K562 (cell line): Measurements from ENCODE around the gene VTI1B. TPM values are rescaled to one million over a fixed set of nuclear protein-coding genes. Genes with fewer than 3 reads are reported as not detected.

ENCODE experiments used
- CHAMP1 ChIP-seq: fragments of 450-650 bp; IDR thresholded peaks from 2 replicates; pipeline ENCODE4 v1.6.1; 2016; ENCODE audit warnings: mild to moderate bottlenecking
- CLOCK ChIP-seq: fragments of 250-450 bp; sonication (Bioruptor Pico); IDR thresholded peaks from 2 replicates; pipeline ENCODE4 v1.4.0; 2020; ENCODE audit warnings: mild to moderate bottlenecking, moderate library complexity, borderline replicate concordance
- CXXC5 ChIP-seq: fragments of 250-450 bp; sonication (Bioruptor Pico); IDR thresholded peaks from 2 replicates; pipeline ENCODE4 v1.8.0; 2022; ENCODE audit warnings: inconsistent platforms, mild to moderate bottlenecking, moderate library complexity
- HDAC6 ChIP-seq: IDR thresholded peaks from 2 replicates; pipeline ENCODE4 v1.6.1; 2012; ENCODE audit warnings: low read depth, mild to moderate bottlenecking, control low read depth, inconsistent platforms, low read length, moderate library complexity
- ILK ChIP-seq: fragments of 450-650 bp; IDR thresholded peaks from 2 replicates; pipeline ENCODE4 v1.6.1; 2016; ENCODE audit warnings: missing genetic modification characterization, low read depth, mild to moderate bottlenecking, missing compliant biosample characterization, moderate library complexity, borderline replicate concordance
- JUND ChIP-seq, 2 experiments: IDR thresholded peaks; 2 replicates in 1 of 2; 3 replicates in 1 of 2; pipeline ENCODE4 v1.6.1; 2011; ENCODE audit warnings: borderline replicate concordance in 2 of 2, low read depth in 2 of 2, low read length in 2 of 2, improper control_type of control experiment in 1 of 2, missing biosample characterization in 1 of 2, missing genetic modification characterization in 1 of 2, missing genetic modification reagents in 1 of 2
- POLR2B ChIP-seq: fragments of 450-650 bp; IDR thresholded peaks from 2 replicates; pipeline ENCODE4 v1.6.1; 2018; ENCODE audit warnings: low read depth; ENCODE audit not compliant: partially characterized antibody
- RB1 ChIP-seq: fragments of 450-650 bp; IDR thresholded peaks from 2 replicates; pipeline ENCODE4 v1.6.1; 2017; ENCODE audit warnings: low read depth, mild to moderate bottlenecking
- RBBP5 ChIP-seq: fragments of 200-600 bp; sonication (generic); IDR thresholded peaks from 2 replicates; pipeline ENCODE4 v1.6.1; 2012; ENCODE audit warnings: borderline replicate concordance, mild to moderate bottlenecking, low read length, control low read depth, inconsistent platforms; ENCODE audit not compliant: insufficient read depth, poor library complexity, severe bottlenecking
- SIX5 ChIP-seq, 2 experiments: IDR thresholded peaks; 2 replicates each; pipeline ENCODE4 v1.6.1; 2011; ENCODE audit warnings: low read length in 2 of 2, borderline replicate concordance in 1 of 2, low read depth in 1 of 2, mild to moderate bottlenecking in 1 of 2, moderate library complexity in 1 of 2; ENCODE audit not compliant: insufficient read depth in 1 of 2
- SNAPC5 ChIP-seq: fragments of 250-450 bp; sonication (Bioruptor Pico); IDR thresholded peaks from 2 replicates; pipeline ENCODE4 v1.8.0; 2021; ENCODE audit warnings: moderate library complexity, mild to moderate bottlenecking, inconsistent platforms
- TBP ChIP-seq: optimal IDR thresholded peaks from 2 replicates; pipeline ENCODE3; 2011; ENCODE audit warnings: low read depth, low read length, improper control_type of control experiment
- ZNF12 ChIP-seq: sonication (generic); formaldehyde crosslinking; IDR thresholded peaks from 2 replicates; pipeline ENCODE4 v1.4.0; 2020; ENCODE audit warnings: mild to moderate bottlenecking, missing genetic modification reagents
- ZNF347 ChIP-seq: fragments of 450-650 bp; formaldehyde crosslinking; IDR thresholded peaks from 2 replicates; pipeline ENCODE4 v1.4.0; 2020; ENCODE audit warnings: low read depth, mild to moderate bottlenecking, moderate library complexity
- ZNF583 ChIP-seq: fragments of 250-450 bp; sonication (Bioruptor Pico); IDR thresholded peaks from 2 replicates; pipeline ENCODE4 v1.4.0; 2020
- polyA plus RNA-seq, 8 experiments: library from polyadenylated mRNA; depleted of rRNA in 4 of 8; stranded (reverse) in 5 of 8; unstranded in 3 of 8; fragments of >200 nt; fragmentation: Nextera tagmentation in 2 of 8; fragmentation: Illumina TruSeq in 1 of 8; extraction: Ambion mirVana in 2 of 8; extraction: Trizol in 1 of 8; gene quantifications; 2 replicates each; pipeline versions ENCODE4 v1.2.1 to v1.2.3, GENCODE V29; 2011 to 2014; ENCODE audit warnings: inconsistent platforms in 1 of 8, missing spikeins in 1 of 8
- total RNA-seq, 7 experiments: library from RNA; depleted of rRNA in 6 of 7; stranded (reverse); fragments of >200 nt in 6 of 7; fragmentation: Illumina TruSeq in 2 of 7; extraction: Trizol in 2 of 7; gene quantifications; 2 replicates each; pipeline versions ENCODE4 v1.2.1 to v1.2.3, GENCODE V29; 2011 to 2021; ENCODE audit warnings: low replicate concordance in 1 of 7
- TF ChIP-seq, protein P1 (sequence below): fragments of 250-450 bp; sonication (Bioruptor Pico); IDR thresholded peaks from 2 replicates; pipeline ENCODE4 v1.8.0; 2022; ENCODE audit warnings: inconsistent platforms
- TF ChIP-seq, protein P2 (sequence below), 2 experiments: fragments of 450-650 bp; conservative IDR thresholded peaks; 2 replicates each; pipeline ENCODE4 v1.6.1; 2017; ENCODE audit warnings: mild to moderate bottlenecking in 2 of 2, moderate library complexity in 2 of 2

VTI1B gene
- total and polyA plus RNA-seq, 9 of the 15 experiments (the other 6 are each of a cell fraction or from before 2014, with no cell fraction given), result 7.8 to 69.8 (median 50.1) TPM

DNA sequence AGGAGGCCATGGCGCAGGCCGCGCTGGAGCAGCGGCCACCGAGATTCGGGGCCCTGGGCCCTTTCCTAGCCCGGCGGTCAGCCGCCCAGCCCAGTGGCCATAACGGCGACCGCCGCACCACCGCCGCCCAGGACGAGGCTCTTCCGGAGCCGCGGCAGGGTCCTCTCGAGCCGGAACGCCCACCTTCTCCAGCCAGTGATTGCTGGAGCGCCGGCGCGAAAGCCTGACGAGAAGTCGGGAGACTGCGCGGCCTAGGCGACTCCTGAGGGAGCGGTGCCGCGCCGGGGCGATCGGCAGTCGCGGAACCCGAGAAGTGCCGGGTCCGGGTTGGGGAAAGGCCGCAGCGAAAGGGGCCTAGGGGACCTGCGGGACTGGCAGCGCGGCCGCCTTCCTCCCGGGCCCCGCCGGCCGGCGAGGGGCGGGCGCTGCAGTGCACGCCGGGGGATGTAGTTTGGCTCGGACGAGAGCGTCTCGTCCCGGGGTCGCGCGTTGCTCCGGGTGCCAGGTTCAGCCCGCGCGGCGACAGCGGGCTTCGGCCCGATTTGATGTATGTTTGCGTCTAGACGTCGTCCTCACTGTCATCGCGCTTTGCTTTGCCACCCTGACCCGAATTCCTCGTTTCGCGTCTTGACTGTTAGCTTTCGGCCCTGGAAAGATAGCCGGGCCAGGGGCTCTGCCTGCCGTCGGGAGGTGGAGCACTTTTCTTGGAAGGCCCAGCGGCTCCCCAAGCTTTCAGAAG lies at the start of gene VTI1B (continued):
- peak; percentile 38 for TF ChIP-seq TBP
- TF ChIP-seq SNAPC5 (CRISPR knock-in tag), result no peak
- TF ChIP-seq CLOCK (CRISPR knock-in tag), result no peak
- no peak; the same call in 1 of the 2 replicates for TF ChIP-seq JUND (IDR thresholded peaks at IDR 0.05; ENCODE audit: borderline replicate concordance, low read depth, low read length)
- TF ChIP-seq JUND (tag; IDR thresholded peaks at IDR 0.05; ENCODE audit: borderline replicate concordance, low read depth, low read length), result no peak
- no peak for TF ChIP-seq ZNF347 (CRISPR knock-in tag)
- no peak for TF ChIP-seq ZNF12 (CRISPR knock-in tag)
- TF ChIP-seq SIX5 (IDR thresholded peaks at IDR 0.05; ENCODE audit: borderline replicate concordance in 1 of 2, insufficient read depth in 1 of 2, low read depth in 1 of 2, low read length in 2 of 2), result peak; percentile 67 to 77; a peak in 3 of 4 replicates
- no peak for TF ChIP-seq ZNF583 (CRISPR knock-in tag)
- no peak for TF ChIP-seq CHAMP1
- TF ChIP-seq, protein P1, sequence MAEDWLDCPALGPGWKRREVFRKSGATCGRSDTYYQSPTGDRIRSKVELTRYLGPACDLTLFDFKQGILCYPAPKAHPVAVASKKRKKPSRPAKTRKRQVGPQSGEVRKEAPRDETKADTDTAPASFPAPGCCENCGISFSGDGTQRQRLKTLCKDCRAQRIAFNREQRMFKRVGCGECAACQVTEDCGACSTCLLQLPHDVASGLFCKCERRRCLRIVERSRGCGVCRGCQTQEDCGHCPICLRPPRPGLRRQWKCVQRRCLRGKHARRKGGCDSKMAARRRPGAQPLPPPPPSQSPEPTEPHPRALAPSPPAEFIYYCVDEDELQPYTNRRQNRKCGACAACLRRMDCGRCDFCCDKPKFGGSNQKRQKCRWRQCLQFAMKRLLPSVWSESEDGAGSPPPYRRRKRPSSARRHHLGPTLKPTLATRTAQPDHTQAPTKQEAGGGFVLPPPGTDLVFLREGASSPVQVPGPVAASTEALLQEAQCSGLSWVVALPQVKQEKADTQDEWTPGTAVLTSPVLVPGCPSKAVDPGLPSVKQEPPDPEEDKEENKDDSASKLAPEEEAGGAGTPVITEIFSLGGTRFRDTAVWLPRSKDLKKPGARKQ (CRISPR knock-in tag), result no peak
- no peak for TF ChIP-seq HDAC6
- TF ChIP-seq RBBP5, result peak; percentile 93
- TF ChIP-seq CXXC5 (CRISPR knock-in tag), result peak; percentile 75
- peak; percentile 55; the same call in 1 of the 2 replicates for TF ChIP-seq RB1
- peak; percentile 9 for TF ChIP-seq POLR2B
- TF ChIP-seq ILK (tag), result no peak
- TF ChIP-seq, protein P2, sequence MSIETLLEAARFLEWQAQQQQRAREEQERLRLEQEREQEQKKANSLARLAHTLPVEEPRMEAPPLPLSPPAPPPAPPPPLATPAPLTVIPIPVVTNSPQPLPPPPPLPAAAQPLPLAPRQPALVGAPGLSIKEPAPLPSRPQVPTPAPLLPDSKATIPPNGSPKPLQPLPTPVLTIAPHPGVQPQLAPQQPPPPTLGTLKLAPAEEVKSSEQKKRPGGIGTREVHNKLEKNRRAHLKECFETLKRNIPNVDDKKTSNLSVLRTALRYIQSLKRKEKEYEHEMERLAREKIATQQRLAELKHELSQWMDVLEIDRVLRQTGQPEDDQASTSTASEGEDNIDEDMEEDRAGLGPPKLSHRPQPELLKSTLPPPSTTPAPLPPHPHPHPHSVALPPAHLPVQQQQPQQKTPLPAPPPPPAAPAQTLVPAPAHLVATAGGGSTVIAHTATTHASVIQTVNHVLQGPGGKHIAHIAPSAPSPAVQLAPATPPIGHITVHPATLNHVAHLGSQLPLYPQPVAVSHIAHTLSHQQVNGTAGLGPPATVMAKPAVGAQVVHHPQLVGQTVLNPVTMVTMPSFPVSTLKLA (conservative IDR thresholded peaks at IDR 0.05), result peak in 1 of 2 experiments; percentile 71; a peak in 1 of 4 replicates
